ENCODE measurements around the gene NANOS3. TPM values are rescaled to one million over a fixed set of nuclear protein-coding genes. Genes with fewer than 3 reads are reported as not detected.

NANOS3 gene
- total RNA-seq, 1 experiment from 2014 or later: 1.2 TPM

DNA sequence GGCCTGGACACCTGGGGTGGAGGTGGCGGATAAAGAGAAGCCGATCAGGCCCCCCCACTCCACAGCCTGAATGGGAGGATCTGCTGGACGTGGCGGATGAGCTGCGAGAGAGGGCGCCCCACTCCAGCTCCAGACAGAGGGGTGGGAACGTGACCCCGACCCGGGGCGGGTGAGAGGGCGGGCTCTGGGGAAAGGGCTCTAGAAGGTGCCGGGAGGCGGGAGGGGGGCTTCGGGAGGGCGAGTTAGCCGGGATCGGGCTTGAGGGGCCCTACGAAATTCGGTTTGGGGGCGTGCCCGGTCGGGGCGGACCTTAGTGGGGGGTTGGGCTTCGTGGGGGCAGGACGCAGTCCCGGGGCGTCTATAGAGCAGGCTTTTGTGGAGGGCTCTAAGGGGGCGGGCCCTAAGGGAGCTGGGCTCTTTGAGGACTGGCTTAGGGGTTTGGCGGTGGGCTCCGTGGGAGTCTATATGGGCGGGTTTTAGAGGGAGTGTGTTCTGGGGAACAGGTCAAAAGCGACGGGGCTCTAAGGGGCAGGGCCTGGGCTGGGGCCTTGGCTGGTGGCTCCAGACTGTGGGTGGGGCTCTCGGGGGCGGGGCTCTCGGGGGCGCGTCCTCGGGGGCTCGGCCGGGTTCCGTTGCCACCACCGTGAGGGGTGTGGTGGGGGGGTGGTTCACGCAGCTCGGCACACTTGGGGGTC, 4.1 kb upstream of the NANOS3 start:
- CTCF ChIA-PET: interaction anchor here (0.6 to 0.7 kb wide), 6 partner anchors 11 to 602 kb away, joined by 3 to 11 read pairs (median 3); no protein-coding TSS in a partner anchor
- TF ChIP-seq, protein P1, sequence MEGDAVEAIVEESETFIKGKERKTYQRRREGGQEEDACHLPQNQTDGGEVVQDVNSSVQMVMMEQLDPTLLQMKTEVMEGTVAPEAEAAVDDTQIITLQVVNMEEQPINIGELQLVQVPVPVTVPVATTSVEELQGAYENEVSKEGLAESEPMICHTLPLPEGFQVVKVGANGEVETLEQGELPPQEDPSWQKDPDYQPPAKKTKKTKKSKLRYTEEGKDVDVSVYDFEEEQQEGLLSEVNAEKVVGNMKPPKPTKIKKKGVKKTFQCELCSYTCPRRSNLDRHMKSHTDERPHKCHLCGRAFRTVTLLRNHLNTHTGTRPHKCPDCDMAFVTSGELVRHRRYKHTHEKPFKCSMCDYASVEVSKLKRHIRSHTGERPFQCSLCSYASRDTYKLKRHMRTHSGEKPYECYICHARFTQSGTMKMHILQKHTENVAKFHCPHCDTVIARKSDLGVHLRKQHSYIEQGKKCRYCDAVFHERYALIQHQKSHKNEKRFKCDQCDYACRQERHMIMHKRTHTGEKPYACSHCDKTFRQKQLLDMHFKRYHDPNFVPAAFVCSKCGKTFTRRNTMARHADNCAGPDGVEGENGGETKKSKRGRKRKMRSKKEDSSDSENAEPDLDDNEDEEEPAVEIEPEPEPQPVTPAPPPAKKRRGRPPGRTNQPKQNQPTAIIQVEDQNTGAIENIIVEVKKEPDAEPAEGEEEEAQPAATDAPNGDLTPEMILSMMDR (IDR thresholded peaks at IDR 0.05; ENCODE audit: unreplicated experiment): no peak
- H3K27me3 Mint-ChIP-seq (ENCODE audit: unreplicated experiment): no peaks in the 10 kb centered on the region
- H3K4me1 Mint-ChIP-seq (ENCODE audit: low read depth, unreplicated experiment): no peaks in the 10 kb centered on the region
- intact Hi-C loops (cut with micrococcal nuclease; ENCODE audit: unreplicated experiment): no loop called here
- no peak for DNase-seq
- peak overlapping the region; percentile 66 for H3K4me3 Mint-ChIP-seq (ENCODE audit: low read depth, unreplicated experiment)
- BruUV-seq (replicated peaks): no TSS peak
- peak overlapping the region; percentile 44 for H3K27ac Mint-ChIP-seq (ENCODE audit: unreplicated experiment)
- H3K9me3 Mint-ChIP-seq (ENCODE audit: low read depth, unreplicated experiment): no peaks in the 10 kb centered on the region
- peaks cover 7% of the 10 kb centered on the region for H3K36me3 Mint-ChIP-seq (ENCODE audit: insufficient read depth, unreplicated experiment)

DNA sequence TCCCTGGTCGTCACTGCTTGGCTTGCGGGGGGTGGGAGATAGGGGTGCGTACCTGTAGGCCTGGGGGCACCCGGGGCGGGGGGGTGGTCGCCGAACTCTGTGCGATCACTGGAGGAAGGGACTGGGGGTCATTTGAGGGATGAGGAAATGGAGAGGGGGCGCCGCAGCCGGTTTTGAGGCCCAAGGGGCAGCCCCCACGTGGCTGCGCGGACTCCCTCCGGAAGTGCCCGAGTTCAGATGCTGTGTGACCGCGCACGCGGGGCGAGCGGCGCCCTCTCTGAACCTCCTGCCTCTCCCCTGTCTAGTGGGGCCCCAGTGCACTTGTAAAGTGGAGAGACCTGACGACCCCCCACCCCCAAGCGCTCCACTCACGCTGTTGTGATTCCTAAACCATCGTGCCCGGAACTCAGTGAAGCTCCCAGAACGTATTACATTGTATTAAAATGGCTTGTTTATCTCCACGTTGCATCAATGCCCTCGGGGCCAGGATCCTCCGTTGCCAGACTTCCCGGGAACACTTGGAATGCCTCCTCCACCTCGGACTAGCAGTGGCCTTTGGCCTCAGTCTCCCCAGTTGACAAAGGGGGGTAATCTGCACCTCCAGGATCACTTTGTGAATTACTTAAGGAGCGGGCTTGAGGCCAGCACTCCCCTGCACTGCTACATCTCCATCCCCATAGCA, 3.0 kb upstream of the NANOS3 start:
- BruUV-seq (replicated peaks): no TSS peak
- H3K27me3 Mint-ChIP-seq (ENCODE audit: unreplicated experiment): no peaks in the 10 kb centered on the region
- H3K4me3 Mint-ChIP-seq (ENCODE audit: low read depth, unreplicated experiment): no peak overlapping the region
- no peaks in the 10 kb centered on the region for H3K4me1 Mint-ChIP-seq (ENCODE audit: low read depth, unreplicated experiment)
- no peak overlapping the region for H3K27ac Mint-ChIP-seq (ENCODE audit: unreplicated experiment)
- CTCF ChIA-PET: no interaction called here
- no peak for DNase-seq
- peaks cover 7% of the 10 kb centered on the region for H3K36me3 Mint-ChIP-seq (ENCODE audit: insufficient read depth, unreplicated experiment)
- TF ChIP-seq, protein P1 (IDR thresholded peaks at IDR 0.05; ENCODE audit: unreplicated experiment): no peak
- no peaks in the 10 kb centered on the region for H3K9me3 Mint-ChIP-seq (ENCODE audit: low read depth, unreplicated experiment)
- intact Hi-C loops (cut with micrococcal nuclease; ENCODE audit: unreplicated experiment): no loop called here

DNA sequence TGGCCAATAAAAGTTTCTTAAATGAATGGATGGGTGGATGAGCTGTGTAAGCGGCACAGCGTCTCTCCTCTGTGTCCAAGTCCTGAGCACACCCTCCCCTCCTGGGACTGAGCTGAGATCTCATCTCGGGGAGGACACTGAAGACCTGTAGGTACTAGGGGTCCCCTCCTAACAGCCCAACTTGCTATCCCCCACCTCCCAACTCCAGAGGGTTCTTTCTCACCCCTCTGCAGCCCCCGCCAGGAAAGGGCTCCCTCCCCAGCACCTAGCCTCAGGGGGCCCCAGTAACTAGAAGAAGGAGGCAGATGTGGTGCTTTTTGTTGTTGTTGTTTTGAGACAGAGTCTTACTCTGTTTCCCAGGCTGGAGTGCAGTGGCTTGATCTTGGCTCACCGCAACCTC, 1.1 kb upstream of the NANOS3 start:
- BruUV-seq (replicated peaks): no TSS peak
- Mint-ChIP-seq H3K4me1 (ENCODE audit: low read depth, unreplicated experiment) (no peaks in the 10 kb centered on the region), H3K9me3 (ENCODE audit: low read depth, unreplicated experiment) (no peaks in the 10 kb centered on the region), H3K27ac (ENCODE audit: unreplicated experiment) (no peak overlapping the region), H3K27me3 (ENCODE audit: unreplicated experiment) (no peaks in the 10 kb centered on the region), H3K4me3 (ENCODE audit: low read depth, unreplicated experiment) (no peak overlapping the region), H3K36me3 (ENCODE audit: insufficient read depth, unreplicated experiment) (peaks cover 7% of the 10 kb centered on the region)
- no peak for DNase-seq
- CTCF ChIA-PET: no interaction called here
- intact Hi-C loops (cut with micrococcal nuclease; ENCODE audit: unreplicated experiment): no loop called here
- TF ChIP-seq, protein P1 (IDR thresholded peaks at IDR 0.05; ENCODE audit: unreplicated experiment): no peak

DNA sequence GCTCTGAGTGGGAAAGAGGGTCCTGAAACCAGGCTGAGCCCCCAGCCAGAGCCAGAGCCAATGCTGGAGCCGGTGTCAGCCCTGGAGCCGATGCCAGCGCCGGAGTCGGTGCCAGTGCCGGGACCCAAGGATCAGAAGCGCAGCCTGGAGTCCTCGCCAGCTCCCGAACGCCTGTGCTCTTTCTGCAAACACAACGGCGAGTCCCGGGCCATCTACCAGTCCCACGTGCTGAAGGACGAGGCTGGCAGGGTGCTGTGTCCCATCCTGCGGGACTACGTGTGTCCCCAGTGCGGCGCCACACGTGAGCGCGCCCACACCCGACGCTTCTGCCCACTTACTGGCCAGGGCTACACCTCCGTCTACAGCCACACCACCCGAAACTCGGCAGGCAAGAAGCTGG, 369 bp downstream of the NANOS3 start:
- no peak for DNase-seq
- Mint-ChIP-seq H3K27me3 (ENCODE audit: unreplicated experiment) (no peaks in the 10 kb centered on the region), H3K27ac (ENCODE audit: unreplicated experiment) (no peak overlapping the region), H3K4me1 (ENCODE audit: low read depth, unreplicated experiment) (no peaks in the 10 kb centered on the region), H3K9me3 (ENCODE audit: low read depth, unreplicated experiment) (no peaks in the 10 kb centered on the region), H3K36me3 (ENCODE audit: insufficient read depth, unreplicated experiment) (peaks cover 7% of the 10 kb centered on the region), H3K4me3 (ENCODE audit: low read depth, unreplicated experiment) (no peak overlapping the region)
- CTCF ChIA-PET: no interaction called here
- intact Hi-C loops (cut with micrococcal nuclease; ENCODE audit: unreplicated experiment): no loop called here
- no TSS peak for BruUV-seq (replicated peaks)
- TF ChIP-seq, protein P1 (IDR thresholded peaks at IDR 0.05; ENCODE audit: unreplicated experiment): no peak
